GM12878 (cell line): ENCODE data around the gene CCDC186. TPM values are rescaled to one million over a fixed set of nuclear protein-coding genes. Genes with fewer than 3 reads are reported as not detected.

ENCODE experiments used
- BACH1 ChIP-seq: fragments of 450-650 bp; IDR thresholded peaks from 2 replicates; pipeline ENCODE4 v1.6.1; 2017; ENCODE audit warnings: mild to moderate bottlenecking, borderline replicate concordance
- BRCA1 ChIP-seq: IDR thresholded peaks from 2 replicates; pipeline ENCODE4 v1.6.1; 2011; ENCODE audit warnings: low read depth, low read length, improper control_type of control experiment
- E2F4 ChIP-seq: IDR thresholded peaks from 2 replicates; pipeline ENCODE4 v1.6.1; 2012; ENCODE audit warnings: low read depth, low read length, improper control_type of control experiment
- EGR1 ChIP-seq, 2 experiments: IDR thresholded peaks; 1 replicate in 1 of 2; 2 replicates in 1 of 2; pipeline ENCODE4 v1.6.1; 2011 to 2012; ENCODE audit warnings: low read depth in 2 of 2, low read length in 2 of 2, borderline replicate concordance in 1 of 2, mild to moderate bottlenecking in 1 of 2, moderate library complexity in 1 of 2
- EP300 ChIP-seq, 2 experiments: fragments of 150-350 bp in 1 of 2; IDR thresholded peaks; 2 replicates each; pipeline ENCODE4 v1.6.1; 2011 to 2012; ENCODE audit warnings: low read depth in 2 of 2, low read length in 2 of 2, borderline replicate concordance in 1 of 2, improper control_type of control experiment in 1 of 2, inconsistent platforms in 1 of 2; ENCODE audit not compliant: control insufficient read depth in 1 of 2
- IRF4 ChIP-seq: IDR thresholded peaks from 2 replicates; pipeline ENCODE4 v1.6.1; 2011; ENCODE audit warnings: low read depth, low read length
- JUND ChIP-seq: IDR thresholded peaks from 2 replicates; pipeline ENCODE4 v1.6.1; 2012; ENCODE audit warnings: low read depth, mild to moderate bottlenecking, low read length, improper control_type of control experiment, moderate library complexity
- LARP7 ChIP-seq: fragments of 450-650 bp; IDR thresholded peaks from 2 replicates; pipeline ENCODE4 v1.6.1; 2017; ENCODE audit warnings: mild to moderate bottlenecking
- POLR2A ChIP-seq: IDR thresholded peaks from 2 replicates; pipeline ENCODE4 v1.6.1; 2011; ENCODE audit warnings: low read depth, mild to moderate bottlenecking, low read length
- REST ChIP-seq: IDR thresholded peaks from 2 replicates; pipeline ENCODE4 v1.6.1; 2012; ENCODE audit warnings: mild to moderate bottlenecking, low read depth, low read length
- RUNX3 ChIP-seq: IDR thresholded peaks from 2 replicates; pipeline ENCODE4 v1.6.1; 2012; ENCODE audit warnings: low read length, inconsistent platforms
- SMAD1 ChIP-seq: fragments of 450-650 bp; IDR thresholded peaks from 2 replicates; pipeline ENCODE4 v1.6.1; 2018; ENCODE audit warnings: mild to moderate bottlenecking, low read depth; ENCODE audit not compliant: partially characterized antibody
- STAT1 ChIP-seq: fragments of 450-650 bp; conservative IDR thresholded peaks from 2 replicates; pipeline ENCODE4 v1.6.1; 2014; ENCODE audit warnings: antibody characterized with exemption, mild to moderate bottlenecking
- TBL1XR1 ChIP-seq: IDR thresholded peaks from 2 replicates; pipeline ENCODE4 v1.6.1; 2012; ENCODE audit warnings: low read depth, low read length, improper control_type of control experiment
- TCF3 ChIP-seq: IDR thresholded peaks from 2 replicates; pipeline ENCODE4 v1.6.1; 2012; ENCODE audit warnings: low read depth, mild to moderate bottlenecking, low read length, borderline replicate concordance; ENCODE audit not compliant: insufficient read depth
- TCF7 ChIP-seq: IDR thresholded peaks from 2 replicates; pipeline ENCODE4 v1.6.1; 2014; ENCODE audit warnings: antibody characterized with exemption, borderline replicate concordance
- USF1 ChIP-seq: IDR thresholded peaks from 2 replicates; pipeline ENCODE4 v1.6.1; 2011; ENCODE audit warnings: borderline replicate concordance, low read depth, mild to moderate bottlenecking, moderate library complexity, mixed read lengths, low read length; ENCODE audit not compliant: insufficient read depth; ENCODE audit errors: extremely low read length
- polyA plus RNA-seq, 11 experiments: library from polyadenylated mRNA; depleted of rRNA in 4 of 11; unstranded in 6 of 11; stranded (reverse) in 5 of 11; fragments of >200 nt; fragmentation: Nextera tagmentation in 4 of 11; fragmentation: Illumina TruSeq in 1 of 11; extraction: Ambion mirVana in 4 of 11; extraction: Trizol in 1 of 11; gene quantifications; 1 replicate in 1 of 11; 2 replicates in 10 of 11; pipeline versions ENCODE4 v1.2.1 to v1.2.3, GENCODE V29; 2011 to 2016; ENCODE audit warnings: inconsistent platforms in 2 of 11, missing spikeins in 2 of 11, low read depth in 1 of 11
- total RNA-seq, 4 experiments: library from RNA; depleted of rRNA in 3 of 4; stranded (reverse); fragments of >200 nt in 3 of 4; fragmentation: Illumina TruSeq in 1 of 4; extraction: Trizol in 1 of 4; gene quantifications; 2 replicates each; pipeline versions ENCODE4 v1.2.1 to v1.2.3, GENCODE V29; 2013 to 2021

CCDC186 gene
- total and polyA plus RNA-seq, 10 of the 15 experiments (the other 5 are each of a cell fraction or from before 2014, with no cell fraction given) = 3.5 to 13.1 (median 7.3) TPM

- TF ChIP-seq EGR1 (IDR thresholded peaks at IDR 0.05; ENCODE audit: borderline replicate concordance in 1 of 2, low read depth in 2 of 2, low read length in 2 of 2) (peak in 1 of 2 experiments; percentile 40; a peak in 2 of 3 replicates), STAT1 (no peak), IRF4 (no peak), TBL1XR1 (peak; percentile 28; the same call in 1 of the 2 replicates), USF1 (no peak), POLR2A (peak; percentile 96), SMAD1 (peak; percentile 58), TCF7 (no peak), JUND (no peak), REST (no peak), EP300 (IDR thresholded peaks at IDR 0.05; ENCODE audit: borderline replicate concordance in 1 of 2, control insufficient read depth in 1 of 2, low read depth in 2 of 2, low read length in 2 of 2) (no peak), RUNX3 (no peak; the same call in none of the 2 replicates), E2F4 (no peak), TCF3 (no peak), BACH1 (peak; percentile 43; the same call in 1 of the 2 replicates), BRCA1 (no peak), LARP7 (0 out of 2 replicates have a peak, but pooled peaks have one; percentile 36)
These were observed at the start of gene CCDC186 (continued) for GRCh38 chr10:114173921-114174694.
